D341Med (cell line): ENCODE measurements around the gene PCNX3.
A peak's percentile ranks its signal among the peaks of the same experiment; 100 is the strongest.

Experiments used
- DNase-seq: peaks from one replicate; pipeline ENCODE4 v3.0.0; 2012; ENCODE audit warnings: low spot score

The PCNX3 gene

GRCh38 chr11:65580756-65581155, 34.8 kb upstream of the PCNX3 start:
- DNase-seq, result no peak

GRCh38 chr11:65581928-65582327, 33.6 kb upstream of the PCNX3 start:
- no peak for DNase-seq

GRCh38 chr11:65583589-65583988, 32.0 kb upstream of the PCNX3 start:
- DNase-seq, result no peak

GRCh38 chr11:65584106-65584505, 31.5 kb upstream of the PCNX3 start:
- no peak for DNase-seq

GRCh38 chr11:65584723-65585171, 30.8 kb upstream of the PCNX3 start:
- DNase-seq, result no peak

- DNase-seq, result no peak
Measured at GRCh38 chr11:65585396-65586246, 30.0 kb upstream of the PCNX3 start.

- DNase-seq, result no peak
Measured at GRCh38 chr11:65586247-65586630, 29.3 kb upstream of the PCNX3 start.

GRCh38 chr11:65586676-65587075, 28.9 kb upstream of the PCNX3 start:
- DNase-seq, result no peak

- peak; percentile 87 for DNase-seq
Measured at GRCh38 chr11:65588199-65589054, 27.1 kb upstream of the PCNX3 start.

- DNase-seq, result no peak
Measured at GRCh38 chr11:65589444-65590239, 25.9 kb upstream of the PCNX3 start.

GRCh38 chr11:65590240-65590738, 25.3 kb upstream of the PCNX3 start:
- no peak for DNase-seq

- DNase-seq, result no peak
Measured at GRCh38 chr11:65591939-65592857, 23.4 kb upstream of the PCNX3 start.

- no peak for DNase-seq
Measured at GRCh38 chr11:65592858-65593517, 22.6 kb upstream of the PCNX3 start.

- peak; percentile 77 for DNase-seq
Measured at GRCh38 chr11:65593518-65594414, 21.8 kb upstream of the PCNX3 start.

GRCh38 chr11:65595131-65595530, 20.4 kb upstream of the PCNX3 start:
- no peak for DNase-seq

GRCh38 chr11:65595543-65596281, 19.9 kb upstream of the PCNX3 start, which contains the start of gene KCNK7:
TSS of gene KCNK7 (minus strand) at chr11:65595800. CDS start at chr11:65595772, 28 bp downstream.
- no peak for DNase-seq

- no peak for DNase-seq
Measured at GRCh38 chr11:65596520-65596919, 19.1 kb upstream of the PCNX3 start.

GRCh38 chr11:65598258-65598699, 17.3 kb upstream of the PCNX3 start:
- no peak for DNase-seq
